Activated CD4-positive, alpha-beta memory T cell treated with anti-CD3 and anti-CD28 coated beads, Interleukin-2, amount 10 ng/mL, durations not matched to agents 7 days and 5 days (primary cell): ENCODE results near the gene HTRA1. TPM values are rescaled to one million over a fixed set of nuclear protein-coding genes. Genes with fewer than 3 reads are reported as not detected.
A peak's percentile ranks its signal among the peaks of the same experiment; 100 is the strongest.

Experiments used
- CTCF ChIA-PET: fragments of 350-600 bp; sonication (Branson Sonifier 250); formaldehyde crosslinking; loops from one replicate; lab custom pipeline; 2021; ENCODE audit warnings: antibody characterized with exemption, inconsistent platforms; lab: Charles Lee
- POLR2A ChIA-PET: fragments of 350-600 bp; sonication (Branson Sonifier 250); formaldehyde crosslinking; loops from one replicate; lab custom pipeline; 2021; ENCODE audit warnings: antibody characterized with exemption; lab: Charles Lee
- DNase-seq: peaks from one replicate; pipeline ENCODE4 v3.0.0-alpha.2; 2020
- H3K27ac Mint-ChIP-seq: one replicate; pipeline ENCODE4 v1.8.0; 2021; ENCODE audit warnings: mild to moderate bottlenecking, mixed read lengths
- H3K27me3 Mint-ChIP-seq: one replicate; pipeline ENCODE4 v1.8.0; 2021; ENCODE audit warnings: mixed read lengths
- H3K36me3 Mint-ChIP-seq: one replicate; pipeline ENCODE4 v1.8.0; 2021; ENCODE audit warnings: low read depth, mixed read lengths
- H3K4me1 Mint-ChIP-seq: one replicate; pipeline ENCODE4 v1.8.0; 2021; ENCODE audit warnings: mixed read lengths
- H3K4me3 Mint-ChIP-seq: one replicate; pipeline ENCODE4 v1.8.0; 2021; ENCODE audit warnings: mild to moderate bottlenecking, mixed read lengths
- H3K9me3 Mint-ChIP-seq: one replicate; pipeline ENCODE4 v1.8.0; 2021; ENCODE audit warnings: mixed read lengths
- total RNA-seq, 2 experiments: library from RNA; stranded (reverse); gene quantifications; one replicate each; pipeline ENCODE4 v1.2.3, GENCODE V29; 2021

The HTRA1 gene
- total RNA-seq, 2 experiments from 2014 or later, result not detected

DNA sequence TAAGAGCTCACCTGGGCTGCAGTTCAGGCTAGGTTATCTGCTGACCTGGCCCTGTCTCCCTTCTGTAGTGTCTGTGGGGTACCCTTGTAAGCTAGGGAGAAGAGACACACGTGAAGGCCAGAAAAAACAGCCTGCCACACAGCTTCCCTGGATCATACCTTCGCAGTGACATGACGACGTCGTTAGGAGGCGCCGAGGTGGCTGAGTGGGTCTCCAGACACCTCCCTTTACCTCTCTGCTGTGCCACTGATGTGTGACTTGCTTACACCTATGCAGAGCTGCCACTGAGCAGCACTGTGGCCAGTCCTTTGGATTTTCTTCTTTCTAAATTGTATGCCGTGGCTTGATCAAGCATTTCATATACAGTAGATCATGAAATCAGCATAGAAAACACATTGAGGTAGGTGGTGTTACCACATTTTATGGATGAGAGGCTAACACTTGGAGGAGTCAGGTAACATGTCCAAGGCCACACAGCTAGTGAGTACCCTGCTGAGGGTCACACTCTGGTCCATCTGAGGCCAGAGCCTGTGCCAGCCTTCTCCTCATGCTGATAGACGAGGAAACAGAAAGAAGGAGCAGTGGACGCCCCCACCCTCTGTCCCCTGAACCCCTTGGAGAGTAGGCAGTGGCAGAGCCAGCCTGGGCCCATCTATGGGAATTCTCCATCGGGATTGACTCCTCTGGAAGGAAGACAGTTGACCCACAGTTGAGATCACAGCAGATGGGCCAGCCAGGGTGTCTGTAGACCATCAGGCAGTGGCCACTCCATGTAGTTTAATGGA lies 23.1 kb downstream of the HTRA1 start:
- Mint-ChIP-seq H3K36me3 (no peaks in the 10 kb centered on the region), H3K9me3 (no peaks in the 10 kb centered on the region), H3K4me3 (no peak overlapping the region), H3K4me1 (no peaks in the 10 kb centered on the region), H3K27me3 (peaks cover 9% of the 10 kb centered on the region), H3K27ac (no peak overlapping the region)
- DNase-seq, result no peak
- POLR2A ChIA-PET, result no interaction called here
- CTCF ChIA-PET, result no interaction called here

DNA sequence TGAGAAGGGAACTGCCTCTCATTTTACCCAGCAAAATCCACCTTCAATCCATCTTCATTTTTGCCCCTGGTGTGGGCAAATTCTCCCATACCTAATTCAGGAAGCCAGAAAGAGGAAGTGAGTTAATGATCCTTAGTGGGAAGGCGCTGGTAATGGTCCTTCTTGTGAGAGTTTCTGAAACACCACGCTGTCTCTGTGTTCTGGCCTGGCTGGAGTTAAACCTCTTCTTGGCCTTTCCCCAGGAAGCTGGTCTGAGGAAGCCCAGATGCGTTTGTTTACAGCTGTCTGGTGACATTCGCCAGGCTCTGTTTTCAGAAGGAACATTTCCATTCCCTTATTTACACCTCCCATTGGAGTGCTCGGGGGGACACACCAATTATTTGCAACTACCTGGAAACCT lies 24.3 kb downstream of the HTRA1 start:
- Mint-ChIP-seq H3K9me3 (no peaks in the 10 kb centered on the region), H3K4me1 (peaks cover 6% of the 10 kb centered on the region), H3K27me3 (peaks cover 10% of the 10 kb centered on the region), H3K27ac (no peak overlapping the region), H3K36me3 (no peaks in the 10 kb centered on the region), H3K4me3 (no peak overlapping the region)
- DNase-seq, result no peak
- CTCF ChIA-PET, result no interaction called here
- POLR2A ChIA-PET, result no interaction called here

DNA sequence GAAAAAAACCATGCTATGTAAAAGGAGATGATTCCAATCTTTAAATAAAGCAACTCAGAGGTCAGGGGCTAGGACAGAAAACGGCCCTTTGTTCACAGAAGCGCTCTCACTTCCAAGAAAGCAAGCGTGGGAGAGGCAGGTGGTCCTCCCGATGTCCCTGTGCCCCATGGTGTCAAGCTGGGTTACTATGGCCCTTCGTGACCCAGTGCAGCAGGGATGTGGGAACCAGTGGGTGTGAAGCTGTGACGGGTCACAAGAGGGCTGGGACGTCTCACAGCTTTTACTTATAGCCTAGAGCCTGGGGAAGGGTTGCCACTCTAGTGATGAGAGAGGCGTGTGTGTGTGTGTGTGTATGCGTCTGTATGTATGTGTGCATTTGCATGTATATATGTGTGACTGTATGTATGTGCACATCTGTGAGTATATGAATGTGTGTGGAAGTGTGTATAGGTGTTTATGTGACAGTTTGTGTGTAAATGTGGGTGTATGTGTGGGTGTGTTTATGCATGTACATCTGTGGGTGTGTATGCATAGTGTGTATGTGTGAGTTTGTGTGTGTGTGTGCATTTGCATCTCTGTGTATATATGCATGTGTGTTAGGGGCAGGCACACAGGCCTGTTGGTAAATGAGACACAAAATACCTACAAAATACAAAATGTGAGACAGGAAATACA lies 25.2 kb downstream of the HTRA1 start:
- Mint-ChIP-seq H3K27me3 (peaks cover 18% of the 10 kb centered on the region), H3K9me3 (no peaks in the 10 kb centered on the region), H3K27ac (no peak overlapping the region), H3K4me3 (no peak overlapping the region), H3K4me1 (peaks cover 15% of the 10 kb centered on the region), H3K36me3 (no peaks in the 10 kb centered on the region)
- no peak for DNase-seq
- ChIA-PET CTCF (interaction anchor here (1.6 kb wide), 1 partner anchor 79 kb away, joined by 4 read pairs; no protein-coding TSS in a partner anchor), POLR2A (no interaction called here)

DNA sequence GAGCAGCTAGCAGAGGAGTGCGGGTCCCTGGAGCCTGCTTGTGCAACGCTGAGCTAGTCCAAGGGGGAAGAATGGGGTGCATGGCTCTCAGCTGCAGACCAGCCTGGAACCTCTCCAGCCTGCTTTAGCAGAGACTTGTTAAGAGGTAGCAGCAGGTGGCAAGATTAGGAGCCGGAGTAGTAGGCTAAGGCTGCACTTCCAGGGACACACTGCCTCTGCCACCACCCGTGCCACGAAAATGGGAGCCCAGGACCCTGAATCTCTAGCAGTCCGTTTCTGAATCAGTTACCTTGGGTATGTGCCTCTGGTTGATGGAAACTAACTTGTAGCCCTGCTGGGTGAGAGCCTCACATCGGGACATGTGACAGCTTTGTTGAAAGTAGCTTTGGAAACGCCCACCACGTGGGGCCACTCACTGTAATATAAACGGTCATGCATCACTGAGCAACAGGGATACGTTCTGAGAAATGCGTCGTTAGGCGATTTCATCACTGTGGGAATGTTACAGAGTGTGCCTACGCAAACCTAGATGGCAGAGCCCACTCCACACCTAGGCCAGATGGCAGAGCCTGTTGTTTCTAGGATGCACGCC lies 25.9 kb downstream of the HTRA1 start:
- Mint-ChIP-seq H3K27ac (no peak overlapping the region), H3K9me3 (no peaks in the 10 kb centered on the region), H3K4me1 (peaks cover 21% of the 10 kb centered on the region), H3K4me3 (no peak overlapping the region), H3K36me3 (no peaks in the 10 kb centered on the region), H3K27me3 (peaks cover 15% of the 10 kb centered on the region)
- DNase-seq, result no peak
- POLR2A ChIA-PET, result no interaction called here
- CTCF ChIA-PET, result interaction anchor here (1.6 kb wide), 1 partner anchor 78 kb away, joined by 4 read pairs; no protein-coding TSS in a partner anchor

DNA sequence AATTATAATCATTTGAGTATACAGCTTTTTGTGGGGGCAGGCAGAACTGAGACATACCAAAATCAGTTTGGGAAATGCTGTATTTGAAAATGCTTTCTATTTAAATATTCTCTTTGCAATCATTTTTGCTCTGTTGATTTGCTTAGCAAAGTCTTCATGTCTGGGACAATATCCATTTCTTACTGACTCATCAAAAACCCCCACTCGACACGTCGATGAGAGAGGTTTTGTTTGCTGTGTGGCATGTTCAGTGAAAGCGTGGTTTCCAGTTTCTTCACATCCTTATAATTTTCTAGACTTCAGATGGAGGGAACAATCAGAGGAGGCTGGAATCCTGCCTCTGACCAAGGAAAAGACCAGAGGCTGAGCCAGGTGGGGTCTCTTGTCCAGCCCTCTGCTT lies 28.9 kb downstream of the HTRA1 start:
- DNase-seq, result no peak
- Mint-ChIP-seq H3K27me3 (peaks cover 23% of the 10 kb centered on the region), H3K4me1 (peaks cover 21% of the 10 kb centered on the region), H3K27ac (no peak overlapping the region), H3K4me3 (no peak overlapping the region), H3K36me3 (no peaks in the 10 kb centered on the region), H3K9me3 (no peaks in the 10 kb centered on the region)
- ChIA-PET POLR2A (interaction anchor here (3.6 kb wide), 1 partner anchor 25 kb away, joined by 19 read pairs; no protein-coding TSS in a partner anchor), CTCF (interaction anchor here (1.3 kb wide), 1 partner anchor 55 kb away, joined by 3 read pairs; no protein-coding TSS in a partner anchor)

DNA sequence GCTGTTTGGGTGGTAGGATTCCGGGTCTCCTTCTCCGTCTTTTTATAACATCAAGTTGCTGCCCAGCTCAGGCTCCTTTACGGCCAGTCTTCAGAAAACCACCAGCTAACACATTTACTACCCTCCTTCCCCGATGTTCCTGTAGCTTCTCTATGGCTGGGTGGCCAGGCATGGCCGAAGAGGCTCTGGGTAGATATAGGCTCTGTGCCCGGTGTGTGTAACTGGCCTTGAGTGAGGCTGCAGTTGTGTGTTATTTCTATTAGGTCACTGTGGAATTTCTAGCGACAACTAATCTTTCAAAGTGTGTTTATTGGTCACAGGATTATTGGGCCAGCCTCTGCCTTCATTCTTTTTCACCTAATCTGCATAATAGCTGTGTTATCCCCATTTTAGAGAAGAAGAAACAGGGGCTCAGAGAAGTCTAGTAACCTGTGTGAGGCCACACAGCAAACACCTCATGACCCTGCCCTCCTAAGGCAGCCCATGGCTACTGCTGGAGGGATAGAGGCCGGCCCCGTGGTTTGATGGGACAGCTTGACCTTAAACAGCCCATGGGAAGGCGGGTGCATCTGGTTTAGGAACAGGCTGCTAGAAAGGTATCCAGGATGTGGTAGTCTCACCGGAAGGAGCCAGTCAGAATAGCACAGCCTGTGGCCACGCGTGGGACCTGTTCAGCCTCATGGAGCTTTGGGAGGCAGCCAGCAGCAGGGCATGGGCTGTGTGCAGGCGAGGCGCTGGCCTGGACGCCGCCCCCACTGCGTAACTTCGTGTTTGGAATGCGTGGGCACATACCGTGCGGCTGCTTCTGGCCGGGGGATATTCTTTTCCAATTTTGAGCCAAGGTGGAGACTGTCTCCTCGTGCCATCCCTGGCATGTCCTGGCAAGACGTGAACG lies 29.7 kb downstream of the HTRA1 start:
- Mint-ChIP-seq H3K4me1 (peaks cover 26% of the 10 kb centered on the region), H3K27ac (no peak overlapping the region), H3K4me3 (no peak overlapping the region), H3K36me3 (no peaks in the 10 kb centered on the region), H3K9me3 (no peaks in the 10 kb centered on the region), H3K27me3 (peaks cover 25% of the 10 kb centered on the region)
- CTCF ChIA-PET, result interaction anchor here (1.0 to 1.3 kb wide), 3 partner anchors 20 to 56 kb away, joined by 3 read pairs; no protein-coding TSS in a partner anchor
- POLR2A ChIA-PET, result interaction anchor here (0.9 to 3.6 kb wide), 3 partner anchors 11 to 24 kb away, joined by 3 to 19 read pairs (median 4); no protein-coding TSS in a partner anchor
- DNase-seq, result peak; percentile 71

DNA sequence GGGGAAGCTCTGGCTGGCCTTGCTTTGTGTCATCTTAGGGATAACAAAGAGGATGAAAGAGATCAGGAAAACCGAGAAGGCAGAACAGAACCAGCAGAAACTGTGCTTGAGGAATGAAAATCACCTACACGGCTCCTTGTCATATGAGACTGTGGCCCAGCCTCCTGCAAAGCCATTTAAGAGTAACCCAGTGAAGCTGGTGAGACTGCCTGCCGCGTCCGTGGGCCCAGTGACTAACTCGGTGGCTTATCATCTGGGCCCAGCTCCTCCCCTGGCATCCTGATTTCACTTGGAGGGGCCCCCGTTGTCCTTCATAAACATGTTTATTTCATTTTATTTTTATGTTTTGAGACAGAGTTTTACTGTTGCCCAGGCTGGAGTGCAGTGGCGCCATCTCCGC lies 30.7 kb downstream of the HTRA1 start:
- no peak overlapping the region for H3K27ac Mint-ChIP-seq
- ChIA-PET CTCF (no interaction called here), POLR2A (interaction anchor here (0.9 to 3.6 kb wide), 3 partner anchors 12 to 23 kb away, joined by 3 to 19 read pairs (median 4); no protein-coding TSS in a partner anchor)
- H3K4me1 Mint-ChIP-seq, result peaks cover 31% of the 10 kb centered on the region
- no peaks in the 10 kb centered on the region for H3K9me3 Mint-ChIP-seq
- H3K27me3 Mint-ChIP-seq, result peaks cover 31% of the 10 kb centered on the region
- no peaks in the 10 kb centered on the region for H3K36me3 Mint-ChIP-seq
- H3K4me3 Mint-ChIP-seq, result no peak overlapping the region
- no peak for DNase-seq

DNA sequence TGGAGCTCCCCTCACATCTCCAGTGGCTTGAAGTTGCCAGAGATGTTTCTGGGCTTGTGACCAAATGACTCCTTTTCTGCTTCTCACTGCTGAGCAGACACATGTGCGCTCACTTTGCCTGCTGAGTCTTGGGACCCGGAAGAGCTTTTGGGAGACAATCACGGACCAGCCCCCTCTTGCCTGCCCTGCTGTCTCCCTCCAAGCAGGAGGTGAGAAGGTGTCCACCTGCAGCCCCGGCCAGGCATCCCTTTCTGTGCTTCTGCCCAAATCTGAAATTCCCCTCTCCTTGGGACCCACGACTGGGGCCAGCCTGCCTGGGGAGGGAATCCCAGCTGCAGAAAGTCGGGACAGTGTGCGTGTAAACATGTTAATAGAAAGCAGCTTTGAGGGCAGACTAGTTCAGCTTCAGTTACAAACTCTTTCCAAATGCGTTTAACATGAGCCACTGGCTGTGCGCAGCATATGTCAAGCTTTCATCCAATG lies 31.7 kb downstream of the HTRA1 start:
- POLR2A ChIA-PET, result interaction anchor here (3.6 kb wide), 1 partner anchor 22 kb away, joined by 19 read pairs; no protein-coding TSS in a partner anchor
- H3K36me3 Mint-ChIP-seq, result no peaks in the 10 kb centered on the region
- no peak overlapping the region for H3K27ac Mint-ChIP-seq
- peaks cover 30% of the 10 kb centered on the region for H3K27me3 Mint-ChIP-seq
- CTCF ChIA-PET, result no interaction called here
- no peak overlapping the region for H3K4me3 Mint-ChIP-seq
- peaks cover 31% of the 10 kb centered on the region for H3K4me1 Mint-ChIP-seq
- no peak for DNase-seq
- H3K9me3 Mint-ChIP-seq, result no peaks in the 10 kb centered on the region

DNA sequence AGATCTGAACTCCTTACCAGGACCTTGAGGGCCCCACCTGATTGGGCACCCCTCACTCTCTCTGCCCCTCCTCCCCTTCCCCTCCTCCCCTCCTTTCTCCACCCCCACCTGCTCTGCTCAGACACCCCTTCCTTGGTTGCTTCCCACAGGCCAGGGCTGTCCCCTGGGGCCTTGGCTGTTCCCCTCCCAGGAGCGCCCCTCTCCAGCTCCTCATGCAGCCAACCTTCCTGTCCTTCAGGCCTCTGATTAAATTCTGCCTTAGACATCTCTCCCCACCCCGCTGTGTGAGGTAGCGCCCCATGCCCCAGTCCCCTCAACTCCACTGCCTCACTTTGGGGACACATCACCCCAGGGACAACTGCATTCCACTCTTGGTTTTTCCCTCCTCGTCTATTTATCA lies 32.4 kb downstream of the HTRA1 start:
- H3K9me3 Mint-ChIP-seq, result no peaks in the 10 kb centered on the region
- DNase-seq, result no peak
- H3K4me1 Mint-ChIP-seq, result peaks cover 31% of the 10 kb centered on the region
- peaks cover 33% of the 10 kb centered on the region for H3K27me3 Mint-ChIP-seq
- CTCF ChIA-PET, result no interaction called here
- no peak overlapping the region for H3K27ac Mint-ChIP-seq
- no peaks in the 10 kb centered on the region for H3K36me3 Mint-ChIP-seq
- H3K4me3 Mint-ChIP-seq, result no peak overlapping the region
- POLR2A ChIA-PET, result interaction anchor here (3.6 kb wide), 1 partner anchor 22 kb away, joined by 19 read pairs; no protein-coding TSS in a partner anchor

DNA sequence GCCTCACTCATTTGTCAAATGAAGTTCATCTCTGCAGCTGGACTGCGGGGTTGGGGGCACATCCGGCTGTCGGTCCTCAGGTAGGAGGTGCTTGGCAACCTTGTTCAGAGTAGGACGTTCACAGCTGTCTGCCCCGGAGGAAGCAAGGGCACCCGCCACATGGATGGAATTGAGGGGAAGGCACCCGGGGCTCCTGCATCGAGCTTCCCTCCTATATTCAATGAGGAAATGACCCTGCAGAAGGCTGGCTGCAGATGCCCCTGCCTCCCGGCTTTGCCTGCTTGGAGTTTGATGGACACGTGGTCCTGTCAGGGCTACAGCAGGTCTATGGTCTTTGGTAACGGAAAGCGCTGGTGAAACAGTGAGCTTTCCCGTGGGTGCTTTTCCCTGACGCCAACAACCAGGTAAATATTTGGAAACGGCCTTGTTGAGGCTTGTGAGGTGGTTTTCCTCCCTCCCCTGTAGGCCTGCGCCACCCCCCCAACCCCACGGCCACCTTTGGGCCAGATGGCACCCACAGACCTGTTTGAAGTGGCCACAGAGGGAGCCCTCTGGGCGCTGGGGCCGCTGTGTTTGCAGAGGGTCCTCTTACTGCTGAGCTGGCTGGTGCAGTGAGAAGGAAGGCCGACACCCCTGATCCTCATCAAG lies 32.9 kb downstream of the HTRA1 start:
- peaks cover 33% of the 10 kb centered on the region for H3K27me3 Mint-ChIP-seq
- no peak overlapping the region for H3K27ac Mint-ChIP-seq
- H3K4me3 Mint-ChIP-seq, result no peak overlapping the region
- no peak for DNase-seq
- CTCF ChIA-PET, result no interaction called here
- no peaks in the 10 kb centered on the region for H3K9me3 Mint-ChIP-seq
- H3K36me3 Mint-ChIP-seq, result no peaks in the 10 kb centered on the region
- peaks cover 31% of the 10 kb centered on the region for H3K4me1 Mint-ChIP-seq
- POLR2A ChIA-PET, result no interaction called here

DNA sequence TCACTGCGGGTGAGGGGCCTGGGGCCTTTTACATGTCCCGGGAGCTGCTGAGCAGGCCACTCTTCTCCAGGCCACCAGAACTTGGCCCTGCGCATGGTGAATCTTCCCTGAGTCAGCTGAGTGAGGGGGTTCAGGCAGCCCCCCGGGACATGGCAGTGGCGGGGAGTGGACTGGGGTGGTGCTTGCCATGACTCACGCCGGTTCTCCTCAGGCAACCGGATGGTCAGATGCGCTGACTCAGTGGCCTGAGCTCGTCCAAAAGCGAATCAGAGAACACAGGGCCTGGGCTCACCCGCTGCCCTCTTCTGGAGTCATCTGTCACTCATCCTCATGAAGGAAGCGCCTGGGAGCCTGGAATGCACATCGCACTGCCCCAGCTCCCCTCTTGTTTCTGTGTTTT lies 33.5 kb downstream of the HTRA1 start:
- Mint-ChIP-seq H3K27ac (no peak overlapping the region), H3K4me1 (peaks cover 31% of the 10 kb centered on the region), H3K4me3 (no peak overlapping the region), H3K36me3 (no peaks in the 10 kb centered on the region), H3K9me3 (no peaks in the 10 kb centered on the region), H3K27me3 (peaks cover 33% of the 10 kb centered on the region)
- no peak for DNase-seq
- CTCF ChIA-PET, result no interaction called here
- POLR2A ChIA-PET, result no interaction called here
